Epithelial cell of esophagus (primary cell): ENCODE measurements around the gene PMEL.
A peak's percentile ranks its signal among the peaks of the same experiment; 100 is the strongest.
"Not testable (repeated sequence)": the region's sequence is repeated elsewhere in the genome, so short reads cannot be mapped to it uniquely, and the experiment has no call there.

ENCODE experiments used
- DNase-seq: peaks from one replicate; pipeline ENCODE4 v3.0.0; 2010; ENCODE audit warnings: low read depth
- H3K4me3 ChIP-seq: 2 replicates; pipeline ENCODE4 v1.5.1; 2011; ENCODE audit warnings: mild to moderate bottlenecking, low read length, control low read depth
- TF ChIP-seq, protein P1 (sequence below): IDR thresholded peaks from 2 replicates; pipeline ENCODE4 v1.5.1; 2011; ENCODE audit warnings: low read depth, mild to moderate bottlenecking, low read length, control low read depth, inconsistent platforms; ENCODE audit not compliant: insufficient read depth; ENCODE audit errors: missing control alignments

The PMEL gene

DNA sequence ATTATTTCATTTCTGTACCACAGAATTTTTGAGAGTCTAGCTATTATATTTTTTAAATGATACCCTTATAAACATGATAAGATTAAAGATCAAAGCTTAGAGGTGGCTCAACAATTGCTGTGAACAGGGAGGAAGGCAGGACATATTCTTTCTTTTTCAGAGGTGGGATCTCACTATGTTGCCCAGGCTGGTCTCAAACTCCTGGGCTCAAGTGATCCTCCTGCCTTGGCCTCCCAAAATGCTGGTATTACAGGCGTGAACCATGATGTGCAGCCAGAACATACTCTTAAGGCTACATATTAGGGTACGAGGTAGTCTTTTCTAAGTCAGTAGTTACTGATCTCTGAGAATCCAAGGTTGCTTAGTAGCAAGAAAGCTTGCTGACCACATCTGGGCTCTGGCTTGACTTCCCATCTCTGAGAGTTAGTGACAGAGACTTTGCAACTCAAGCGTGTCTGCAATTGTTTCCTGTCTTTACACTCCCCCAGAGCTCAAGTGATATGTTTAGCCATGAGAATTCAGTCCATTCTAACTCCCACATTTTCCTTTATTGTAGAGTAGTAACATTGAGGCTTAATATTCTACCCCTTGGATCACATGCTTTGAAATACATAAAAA is 16.6 kb upstream of the PMEL start:
- H3K4me3 ChIP-seq = no peak overlapping the region
- DNase-seq = no peak
- TF ChIP-seq, protein P1, sequence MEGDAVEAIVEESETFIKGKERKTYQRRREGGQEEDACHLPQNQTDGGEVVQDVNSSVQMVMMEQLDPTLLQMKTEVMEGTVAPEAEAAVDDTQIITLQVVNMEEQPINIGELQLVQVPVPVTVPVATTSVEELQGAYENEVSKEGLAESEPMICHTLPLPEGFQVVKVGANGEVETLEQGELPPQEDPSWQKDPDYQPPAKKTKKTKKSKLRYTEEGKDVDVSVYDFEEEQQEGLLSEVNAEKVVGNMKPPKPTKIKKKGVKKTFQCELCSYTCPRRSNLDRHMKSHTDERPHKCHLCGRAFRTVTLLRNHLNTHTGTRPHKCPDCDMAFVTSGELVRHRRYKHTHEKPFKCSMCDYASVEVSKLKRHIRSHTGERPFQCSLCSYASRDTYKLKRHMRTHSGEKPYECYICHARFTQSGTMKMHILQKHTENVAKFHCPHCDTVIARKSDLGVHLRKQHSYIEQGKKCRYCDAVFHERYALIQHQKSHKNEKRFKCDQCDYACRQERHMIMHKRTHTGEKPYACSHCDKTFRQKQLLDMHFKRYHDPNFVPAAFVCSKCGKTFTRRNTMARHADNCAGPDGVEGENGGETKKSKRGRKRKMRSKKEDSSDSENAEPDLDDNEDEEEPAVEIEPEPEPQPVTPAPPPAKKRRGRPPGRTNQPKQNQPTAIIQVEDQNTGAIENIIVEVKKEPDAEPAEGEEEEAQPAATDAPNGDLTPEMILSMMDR = no peak

DNA sequence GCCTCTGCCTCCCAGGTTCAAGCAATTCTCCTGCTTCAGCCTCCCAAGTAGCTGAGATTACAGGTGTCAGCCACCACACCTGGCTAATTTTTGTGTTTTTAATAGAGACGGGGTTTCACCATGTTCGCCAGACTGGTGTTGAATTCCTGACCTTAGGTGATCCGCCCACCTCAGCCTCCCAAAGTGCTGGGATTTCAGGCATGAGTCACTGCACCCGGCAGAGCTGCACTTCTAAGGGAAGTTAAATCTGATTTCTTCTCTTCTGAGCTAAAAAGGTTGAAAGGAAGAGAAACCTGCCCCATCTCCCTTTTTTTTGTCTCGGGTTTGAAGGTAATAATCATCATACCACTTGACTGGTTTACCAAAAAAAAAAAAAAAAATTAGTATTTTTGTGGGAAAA is 16.0 kb upstream of the PMEL start:
- not testable (repeated sequence) for H3K4me3 ChIP-seq
- peak; percentile 56 for DNase-seq

DNA sequence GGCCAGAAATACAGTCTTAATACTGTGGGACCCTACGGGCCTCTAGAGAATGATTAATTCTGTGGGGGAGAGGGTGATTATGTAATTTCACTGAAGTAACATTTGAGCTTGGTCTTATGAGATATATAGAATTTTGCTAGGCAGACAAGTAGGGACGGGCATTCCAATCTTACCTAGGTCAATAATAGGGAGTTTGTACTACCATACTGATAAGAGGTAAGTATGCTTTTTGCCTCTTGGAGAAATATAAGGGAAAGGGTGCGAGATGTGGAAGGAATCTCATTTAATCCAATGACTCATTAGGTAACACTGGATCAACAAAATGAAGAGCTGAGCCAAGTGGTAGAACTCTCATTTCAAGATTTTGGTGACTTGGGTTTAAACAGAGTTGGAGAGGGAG is 13.2 kb upstream of the PMEL start:
- DNase-seq = no peak
- TF ChIP-seq, protein P1 = no peak
- H3K4me3 ChIP-seq = no peak overlapping the region

DNA sequence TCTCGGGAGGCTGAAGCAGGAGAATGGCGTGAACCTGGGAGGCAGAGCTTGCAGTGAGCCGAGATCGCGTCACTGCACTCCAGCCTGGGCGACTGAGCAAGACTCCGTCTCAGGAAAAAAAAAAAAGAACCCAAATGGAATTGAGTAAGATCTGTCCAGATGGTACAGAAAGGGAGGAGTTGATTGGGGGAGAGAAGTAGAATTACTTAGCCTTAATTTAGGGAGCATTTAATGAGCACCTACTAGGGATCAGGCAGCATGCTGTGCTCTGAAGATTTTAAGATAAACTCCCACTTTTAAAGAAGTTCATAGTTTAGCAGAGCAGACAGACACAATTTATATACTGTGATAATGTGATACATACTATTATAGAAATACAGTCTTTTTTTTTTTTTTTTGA is 12.6 kb upstream of the PMEL start:
- TF ChIP-seq, protein P1 = no peak
- no peak for DNase-seq
- H3K4me3 ChIP-seq = no peak overlapping the region

DNA sequence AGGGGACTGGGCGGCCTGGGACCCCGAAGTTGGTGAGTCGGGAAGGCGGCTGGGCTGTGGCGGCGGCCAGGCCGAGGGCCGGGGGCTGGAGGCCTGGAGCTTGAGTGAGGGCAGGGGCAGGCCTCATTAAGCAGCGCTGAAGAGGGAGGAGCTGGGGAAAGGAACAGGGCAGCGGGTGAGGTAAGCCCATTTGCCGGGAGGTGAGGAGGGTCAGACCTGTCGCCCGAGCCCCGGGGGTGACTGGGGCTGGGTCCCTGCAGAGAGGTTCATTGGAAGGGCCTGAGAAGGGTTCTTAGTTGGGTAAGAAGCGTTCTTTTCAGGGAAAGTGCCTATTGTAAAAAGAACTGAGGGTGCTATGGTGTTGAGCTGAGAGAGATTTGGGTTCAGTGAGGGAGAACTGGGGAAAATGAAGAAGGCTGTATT is 8.5 kb upstream of the PMEL start:
- TF ChIP-seq, protein P1 = no peak
- H3K4me3 ChIP-seq = peak overlapping the region; percentile 90
- DNase-seq = peak; percentile 67

DNA sequence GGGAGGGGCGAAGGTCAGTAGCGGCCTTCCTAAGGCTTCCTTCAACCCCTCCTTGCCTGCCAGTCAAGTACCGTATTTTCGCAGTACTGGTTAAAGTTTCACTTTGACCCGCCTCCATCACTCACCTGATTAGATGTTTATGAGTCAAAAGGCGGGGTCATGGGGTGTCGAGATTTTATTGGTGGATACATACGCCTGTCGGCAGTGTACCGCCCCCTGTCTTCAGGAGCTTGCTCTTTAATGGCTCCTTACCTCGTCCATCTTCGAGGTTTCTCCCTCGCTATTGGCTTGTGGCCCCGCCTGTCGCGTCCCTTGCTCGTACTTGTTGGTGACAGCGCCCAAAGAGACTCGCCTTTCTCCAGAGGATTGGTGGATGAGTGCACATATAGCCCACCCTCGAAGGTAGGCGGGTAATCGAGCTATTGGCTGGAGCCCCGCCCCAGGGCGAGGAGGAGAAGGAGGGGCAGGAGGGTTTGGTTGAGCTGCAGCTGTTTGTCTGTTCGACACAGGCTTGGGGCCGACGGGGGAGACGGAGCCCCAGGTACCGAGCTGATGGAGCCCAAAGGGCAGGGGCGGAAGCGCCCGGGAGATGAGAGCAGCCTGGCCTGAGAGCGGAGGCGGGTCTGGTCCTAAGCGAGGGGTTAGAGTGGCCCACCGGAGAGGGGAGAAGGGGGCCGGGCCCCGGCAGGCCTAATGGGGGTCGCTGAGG is 7.9 kb upstream of the PMEL start, which contains the start of gene RAB5B:
RAB5B (plus strand) TSS at position 480 of the 709 bp plus-strand sequence. CDS start 12,883 bp downstream, outside the sequence.
- peak within 1 kb of the TSS; percentile 90 for H3K4me3 ChIP-seq
- peak; percentile 100 for DNase-seq
- TF ChIP-seq, protein P1 = peak; percentile 9

DNA sequence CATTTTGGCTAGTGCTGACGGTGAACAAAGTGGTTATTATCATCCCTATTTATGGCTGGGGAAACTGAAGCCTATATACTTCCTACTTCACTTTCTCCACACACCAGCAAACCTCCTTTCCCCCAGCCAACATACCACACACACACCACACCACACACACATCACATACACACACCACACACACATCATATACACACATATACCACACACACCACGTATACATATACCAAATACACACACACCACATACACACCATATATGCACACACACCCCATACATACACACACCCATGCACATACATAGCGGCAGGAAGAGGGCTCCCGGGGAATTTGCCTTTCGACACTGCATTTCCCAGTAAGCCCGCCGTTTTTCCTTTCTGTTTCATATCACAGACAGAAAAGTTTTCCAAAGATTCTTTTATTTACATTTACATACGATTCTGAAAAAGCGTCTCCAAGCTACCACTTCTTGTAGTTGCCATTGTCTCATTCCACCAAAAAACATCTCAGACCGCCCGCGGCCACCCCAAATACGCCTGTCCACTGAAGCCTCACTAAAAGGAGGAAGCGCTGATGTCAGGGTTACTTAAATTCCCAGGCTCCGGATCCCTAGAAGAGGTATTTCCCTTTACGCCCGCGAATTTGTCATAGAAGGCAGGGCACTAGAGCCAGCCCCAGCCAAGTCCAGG is 7.2 kb upstream of the PMEL start:
- peak overlapping the region; percentile 60 for H3K4me3 ChIP-seq
- TF ChIP-seq, protein P1 = no peak
- DNase-seq = no peak
